K562 (cell line): Measurements from ENCODE around the gene MKLN1. TPM values are rescaled to one million over a fixed set of nuclear protein-coding genes. Genes with fewer than 3 reads are reported as not detected.

Experiments
- ATAC-seq: fragments of 200-7000 bp; cut with Tn5 transposase; 3 replicates; pipeline ENCODE4 v1.9.1; 2020; ENCODE audit warnings: moderate library complexity
- BruUV-seq: library from RNA; stranded (reverse); fragments of 400-500 nt; replicated peaks from 2 replicates; lab custom pipeline; 2021; lab: Mats Ljungman, UMichigan
- CTCF ChIA-PET: fragments of 300-600 bp; formaldehyde crosslinking; extraction: SDS; loops from one replicate; lab custom pipeline; 2021; ENCODE audit warnings: low intra/inter-chr PET ratio; lab: Yijun Ruan, JAX
- POLR2A ChIA-PET: fragments of 300-600, 350-650 bp; sonication (Branson Sonifier 250); formaldehyde crosslinking; extraction: SDS; loops from one replicate; lab custom pipeline; 2021; ENCODE audit warnings: antibody characterized with exemption, inconsistent platforms; lab: Yijun Ruan, JAX
- DNase-seq, 4 experiments: peaks; one replicate each; pipeline versions ENCODE4 v3.0.0 to v3.0.0-alpha.2; 2011 to 2018; ENCODE audit warnings: low spot score in 3 of 4, mixed read lengths in 3 of 4; ENCODE audit errors: extremely low read depth in 1 of 4
- FAIRE-seq: peaks from 2 replicates; lab custom pipeline; 2011; peaks lifted over from hg19 to GRCh38; lab: Jason Lieb, UNC
- H2AFZ ChIP-seq: 2 replicates; pipeline ENCODE4 v1.6.0; 2011; ENCODE audit warnings: low read depth, low read length, control low read depth, inconsistent platforms
- H3K27ac ChIP-seq: fragments of 200-600 bp; 3 replicates; pipeline ENCODE4 v1.8.0; 2011; ENCODE audit warnings: low read depth, mild to moderate bottlenecking, control low read depth, inconsistent platforms, low read length, moderate library complexity, mixed read lengths; ENCODE audit errors: extremely low read depth
- H3K27me3 ChIP-seq, 2 experiments: fragments of 300-600 bp in 1 of 2; 2 replicates in 1 of 2; 3 replicates in 1 of 2; pipeline versions ENCODE4 v1.6.0 to v1.8.0; 2011; ENCODE audit warnings: inconsistent platforms in 2 of 2, low read length in 2 of 2, mild to moderate bottlenecking in 1 of 2, mixed read lengths in 1 of 2, moderate library complexity in 1 of 2; ENCODE audit not compliant: control insufficient read depth in 2 of 2, insufficient read depth in 2 of 2
- H3K36me3 ChIP-seq: fragments of 300-600 bp; 3 replicates; pipeline ENCODE4 v1.8.0; 2011; ENCODE audit warnings: mild to moderate bottlenecking, low read length, inconsistent platforms; ENCODE audit not compliant: control insufficient read depth, insufficient read depth
- H3K4me1 ChIP-seq, 2 experiments: fragments of 200-600 bp in 1 of 2; replicated peaks in 1 of 2; 2 replicates in 1 of 2; 3 replicates in 1 of 2; pipeline versions ENCODE4 v1.5.1 to v1.8.0; 2011; ENCODE audit warnings: inconsistent platforms in 2 of 2, low read length in 2 of 2, mild to moderate bottlenecking in 1 of 2, mixed read lengths in 1 of 2, moderate library complexity in 1 of 2; ENCODE audit not compliant: control insufficient read depth in 2 of 2, insufficient read depth in 2 of 2
- H3K4me2 ChIP-seq: 2 replicates; pipeline ENCODE4 v1.6.1; 2011; ENCODE audit warnings: low read length, control low read depth, inconsistent platforms, mixed read lengths; ENCODE audit not compliant: insufficient read depth
- H3K4me3 ChIP-seq: fragments of 200-600 bp; sonication (generic), shearing (Covaris generic); 2 replicates; pipeline ENCODE4 v1.5.1; 2016; ENCODE audit warnings: control low read depth, inconsistent platforms
- H3K79me2 ChIP-seq: fragments of 200-600 bp; 3 replicates; pipeline ENCODE4 v1.8.0; 2011; ENCODE audit warnings: low read length, inconsistent platforms; ENCODE audit not compliant: control insufficient read depth, insufficient read depth
- H3K9ac ChIP-seq, 2 experiments: 2 replicates each; pipeline versions ENCODE4 v1.6.0 to v1.6.1; 2011; ENCODE audit warnings: low read depth in 2 of 2, low read length in 2 of 2, control low read depth in 1 of 2, inconsistent platforms in 1 of 2, mild to moderate bottlenecking in 1 of 2, mixed read lengths in 1 of 2; ENCODE audit not compliant: insufficient read depth in 1 of 2
- H3K9me1 ChIP-seq: one replicate; pipeline ENCODE4 v1.6.0; 2011; ENCODE audit warnings: inconsistent platforms, mild to moderate bottlenecking, low read length, moderate library complexity; ENCODE audit not compliant: control insufficient read depth, insufficient read depth
- H3K9me3 ChIP-seq: replicated peaks from 2 replicates; pipeline ENCODE4 v1.5.1; 2011; ENCODE audit warnings: low read depth, low read length, inconsistent platforms; ENCODE audit not compliant: control insufficient read depth, insufficient read depth
- H4K20me1 ChIP-seq: replicated peaks from 2 replicates; pipeline ENCODE4 v1.6.1; 2011; ENCODE audit warnings: low read length, inconsistent platforms, mixed read lengths; ENCODE audit not compliant: control insufficient read depth, insufficient read depth
- BACH1 ChIP-seq: fragments of 200-800 bp; sonication (Bioruptor generic); IDR thresholded peaks from 2 replicates; pipeline ENCODE4 v1.6.1; 2016; ENCODE audit warnings: missing genetic modification characterization, missing compliant biosample characterization
- BRF2 ChIP-seq: IDR thresholded peaks from 3 replicates; pipeline ENCODE4 v1.6.1; 2011; ENCODE audit warnings: borderline replicate concordance, mild to moderate bottlenecking; ENCODE audit not compliant: insufficient read length, insufficient read depth
- GATAD2A ChIP-seq: fragments of 450-650 bp; IDR thresholded peaks from 2 replicates; pipeline ENCODE4 v1.6.1; 2017
- IRF2 ChIP-seq: sonication (generic); formaldehyde crosslinking; IDR thresholded peaks from 2 replicates; pipeline ENCODE4 v1.8.1; 2022; ENCODE audit warnings: mild to moderate bottlenecking, missing genetic modification reagents
- MCM3 ChIP-seq: fragments of 450-650 bp; IDR thresholded peaks from 2 replicates; pipeline ENCODE4 v1.6.1; 2016
- NKRF ChIP-seq: fragments of 450-650 bp; IDR thresholded peaks from 2 replicates; pipeline ENCODE4 v1.6.1; 2016; ENCODE audit warnings: borderline replicate concordance
- RBM14 ChIP-seq: fragments of 200-400 bp; formaldehyde crosslinking; IDR thresholded peaks from 2 replicates; pipeline ENCODE4 v1.6.1; 2018; ENCODE audit warnings: low read depth, mild to moderate bottlenecking, low read length, moderate library complexity, borderline replicate concordance; ENCODE audit not compliant: insufficient read depth
- WGBS: fragments of 100-300 bp; shearing (Covaris generic); methylation state at CpG from one replicate; pipeline ENCODE4 v1.1.6; 2016; ENCODE audit warnings: low coverage, mixed read lengths; ENCODE audit not compliant: insufficient coverage; ENCODE audit errors: missing lambda C conversion rate; 5-methylcytosine and 5-hydroxymethylcytosine counted together
- in situ Hi-C: fragments of 300-500 bp; cut with MboI; formaldehyde crosslinking; loops from 4 replicates; pipeline ENCODE4 v1.15.0; 2018; ENCODE audit warnings: inconsistent platforms, mixed read lengths
- intact Hi-C: fragments of 100-400 bp; cut with micrococcal nuclease; formaldehyde crosslinking; loops from 2 replicates; pipeline ENCODE4 v1.14.2; 2022
- polyA plus RNA-seq, 8 experiments: library from polyadenylated mRNA; depleted of rRNA in 4 of 8; stranded (reverse) in 5 of 8; unstranded in 3 of 8; fragments of >200 nt; fragmentation: Nextera tagmentation in 2 of 8; fragmentation: Illumina TruSeq in 1 of 8; extraction: Ambion mirVana in 2 of 8; extraction: Trizol in 1 of 8; gene quantifications; 2 replicates each; pipeline versions ENCODE4 v1.2.1 to v1.2.3, GENCODE V29; 2011 to 2014; ENCODE audit warnings: inconsistent platforms in 1 of 8, missing spikeins in 1 of 8
- total RNA-seq, 7 experiments: library from RNA; depleted of rRNA in 6 of 7; stranded (reverse); fragments of >200 nt in 6 of 7; fragmentation: Illumina TruSeq in 2 of 7; extraction: Trizol in 2 of 7; gene quantifications; 2 replicates each; pipeline versions ENCODE4 v1.2.1 to v1.2.3, GENCODE V29; 2011 to 2021; ENCODE audit warnings: low replicate concordance in 1 of 7

The MKLN1 gene
- total and polyA plus RNA-seq, 9 of the 15 experiments (the other 6 are each of a cell fraction or from before 2014, with no cell fraction given), result 18.6 to 80.4 (median 56.0) TPM

GRCh38 chr7:131494182-131494581, 166.5 kb downstream of the MKLN1 start:
- Histone ChIP-seq H3K79me2 (no peaks in the 10 kb centered on the region), H3K4me2 (no peak overlapping the region), H2AFZ (no peak overlapping the region), H3K27ac (no peak overlapping the region), H3K4me1 (no peaks in the 10 kb centered on the region), H3K36me3 (peaks cover 22% of the 10 kb centered on the region; the same call in 2 of the 3 replicates), H3K9ac (no peak overlapping the region), H3K9me1 (no peaks in the 10 kb centered on the region)
- POLR2A ChIA-PET, result interaction anchor here (0.8 to 2.0 kb wide), 3 partner anchors 10 to 60 kb away, joined by 3 to 9 read pairs (median 5); no protein-coding TSS in a partner anchor
- in situ Hi-C loops, result no loop called here
- 86% methylated on average over 2 of the region's 2 CpGs for WGBS
- intact Hi-C loops, result no loop called here
- BruUV-seq, result no TSS peak
- DNase-seq (no peak), FAIRE-seq (no peak)
- CTCF ChIA-PET, result no interaction called here
- no peak for TF ChIP-seq RBM14
- no peak for TF ChIP-seq NKRF
- TF ChIP-seq BACH1 (tag), result no peak
- no peak for TF ChIP-seq GATAD2A
- TF ChIP-seq MCM3, result no peak
- no peak for TF ChIP-seq BRF2
- TF ChIP-seq IRF2 (CRISPR knock-in tag), result no peak
- TF ChIP-seq, all 486 proteins: peak for 0
- no peaks in the 10 kb centered on the region for H3K9me3 ChIP-seq
- no peaks in the 10 kb centered on the region for H4K20me1 ChIP-seq
- no peak overlapping the region for H3K4me3 ChIP-seq
- H3K27me3 ChIP-seq, result no peaks in the 10 kb centered on the region
- no peak for ATAC-seq
